Stimulated activated CD8-positive, alpha-beta memory T cell treated with anti-CD3 and anti-CD28 coated beads, Interleukin-12 subunit alpha, Interleukin-12 subunit beta, amount 100 ng/mL, for 24 hours (primary cell): ENCODE measurements around the gene KCNJ14.

Source experiments
- DNase-seq: peaks from one replicate; pipeline ENCODE4 v3.0.0-alpha.2; 2020; ENCODE audit errors: extremely low read depth

The KCNJ14 gene

GRCh38 chr19:48455171-48455907 lies at the start of gene KCNJ14:
TSS of gene KCNJ14 (plus strand) at chr19:48455574. CDS start at chr19:48461725, 6,151 bp downstream.
- DNase-seq: no peak

GRCh38 chr19:48405850-48406249 lies 49.5 kb upstream of the KCNJ14 start:
- DNase-seq: no peak

GRCh38 chr19:48413879-48414587 lies 41.3 kb upstream of the KCNJ14 start:
- no peak for DNase-seq

GRCh38 chr19:48415395-48415794 lies 40.0 kb upstream of the KCNJ14 start:
- DNase-seq: no peak

GRCh38 chr19:48415806-48416221 lies 39.6 kb upstream of the KCNJ14 start:
- no peak for DNase-seq

GRCh38 chr19:48417421-48417820 lies 38.0 kb upstream of the KCNJ14 start:
- no peak for DNase-seq

GRCh38 chr19:48418317-48419064 lies 36.9 kb upstream of the KCNJ14 start:
- DNase-seq: no peak

- DNase-seq: no peak
Measured at GRCh38 chr19:48419158-48419920, 36.0 kb upstream of the KCNJ14 start.

GRCh38 chr19:48421548-48421947 lies 33.8 kb upstream of the KCNJ14 start:
- no peak for DNase-seq

- no peak for DNase-seq
Measured at GRCh38 chr19:48424694-48425219, 30.6 kb upstream of the KCNJ14 start.

- no peak for DNase-seq
Measured at GRCh38 chr19:48428670-48429069, 26.7 kb upstream of the KCNJ14 start.

- DNase-seq: no peak
Measured at GRCh38 chr19:48433337-48433736, 22.0 kb upstream of the KCNJ14 start.

- no peak for DNase-seq
Measured at GRCh38 chr19:48436586-48436985, 18.8 kb upstream of the KCNJ14 start.

- no peak for DNase-seq
Measured at GRCh38 chr19:48441360-48442050, 13.9 kb upstream of the KCNJ14 start.

- no peak for DNase-seq
Measured at GRCh38 chr19:48442116-48443035, 13.0 kb upstream of the KCNJ14 start.

- DNase-seq: no peak
Measured at GRCh38 chr19:48443256-48443655, 12.1 kb upstream of the KCNJ14 start.

- no peak for DNase-seq
Measured at GRCh38 chr19:48443731-48444128, 11.6 kb upstream of the KCNJ14 start.

- DNase-seq: no peak
Measured at GRCh38 chr19:48444129-48444935, 11.0 kb upstream of the KCNJ14 start.

GRCh38 chr19:48444936-48445200 lies 10.5 kb upstream of the KCNJ14 start:
- no peak for DNase-seq
